GM18873 (cell line): Measurements from ENCODE around the gene USP8.
"Not testable (repeated sequence)": the region's sequence is repeated elsewhere in the genome, so short reads cannot be mapped to it uniquely, and the experiment has no call there.

Experiments used
- ATAC-seq: cut with Tn5 transposase; IDR thresholded peaks from one replicate; pipeline ENCODE4 v1.9.1; 2021; ENCODE audit warnings: mild to moderate bottlenecking, moderate library complexity, moderate number of reproducible peaks; ENCODE audit not compliant: unreplicated experiment, low FRiP score

Gene USP8

GRCh38 chr15:50438251-50438650 is 14.0 kb downstream of the USP8 start:
- ATAC-seq = no peak

- ATAC-seq = no peak
Measured at GRCh38 chr15:50440932-50441331, 16.7 kb downstream of the USP8 start.

DNA sequence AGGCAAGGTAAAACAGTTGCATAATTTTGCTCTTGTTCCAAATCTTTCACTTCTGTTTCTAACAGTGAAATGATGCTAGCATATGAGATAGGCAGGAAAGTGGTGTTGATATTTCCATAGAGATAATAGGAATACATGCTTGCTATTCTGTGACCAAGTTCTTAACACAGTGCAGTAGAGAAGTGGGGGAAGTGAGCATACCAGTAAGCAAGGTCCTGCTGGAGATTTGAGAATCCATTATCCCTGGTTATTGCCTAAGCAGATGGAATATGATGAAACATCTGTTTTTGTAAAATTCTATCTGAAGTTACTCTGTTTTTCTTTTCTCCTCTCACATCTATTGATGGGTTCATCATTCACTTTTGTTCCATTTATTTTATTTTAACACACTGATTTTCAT is 28.7 kb downstream of the USP8 start:
- ATAC-seq = no peak

- no peak for ATAC-seq
Measured at GRCh38 chr15:50458348-50459112, 34.3 kb downstream of the USP8 start.

DNA sequence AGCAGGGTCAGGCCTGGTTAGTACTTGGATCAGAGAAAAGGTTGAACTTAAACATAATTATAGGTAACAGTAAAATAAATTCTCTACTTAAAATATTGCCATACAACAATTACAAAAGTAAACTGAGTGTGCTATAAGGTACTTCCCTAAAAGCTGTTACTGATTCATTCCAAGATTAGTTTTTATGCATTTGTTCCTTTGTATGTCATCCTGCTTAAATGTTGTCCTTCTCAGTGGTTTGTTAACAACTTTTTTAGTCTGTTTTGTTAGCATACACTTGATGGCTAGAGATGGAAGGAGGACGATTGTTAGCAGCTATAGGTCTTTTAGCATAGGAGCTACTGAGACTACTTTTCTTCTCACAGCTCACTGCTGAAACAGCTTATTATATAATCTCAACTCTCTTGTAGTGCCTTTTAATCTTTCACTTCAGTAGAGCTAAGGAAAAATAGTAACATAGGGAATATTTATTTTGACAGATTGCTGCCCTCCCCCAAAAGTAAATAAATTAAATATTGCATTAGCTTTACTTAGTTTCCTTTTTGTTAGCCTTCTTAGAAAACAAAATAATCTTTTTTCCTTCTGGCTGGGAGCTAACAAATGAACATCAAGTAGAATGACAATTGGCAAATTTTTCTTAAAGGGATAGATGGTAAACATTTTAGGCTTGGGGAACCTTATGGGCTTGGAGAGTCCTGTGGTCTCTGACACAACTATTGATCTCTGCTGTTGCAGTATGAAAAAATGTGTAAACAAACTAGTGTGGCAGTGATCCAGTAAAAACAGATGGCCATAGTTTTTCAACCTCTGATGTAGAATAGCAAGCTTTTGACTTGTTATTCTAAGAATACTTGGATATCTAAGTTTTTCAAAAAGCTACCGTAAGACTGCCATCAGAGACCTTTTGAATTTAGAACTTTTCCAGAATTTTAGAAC is 39.5 kb downstream of the USP8 start:
- no peak for ATAC-seq

GRCh38 chr15:50471072-50471471 is 46.9 kb downstream of the USP8 start:
- ATAC-seq = no peak

DNA sequence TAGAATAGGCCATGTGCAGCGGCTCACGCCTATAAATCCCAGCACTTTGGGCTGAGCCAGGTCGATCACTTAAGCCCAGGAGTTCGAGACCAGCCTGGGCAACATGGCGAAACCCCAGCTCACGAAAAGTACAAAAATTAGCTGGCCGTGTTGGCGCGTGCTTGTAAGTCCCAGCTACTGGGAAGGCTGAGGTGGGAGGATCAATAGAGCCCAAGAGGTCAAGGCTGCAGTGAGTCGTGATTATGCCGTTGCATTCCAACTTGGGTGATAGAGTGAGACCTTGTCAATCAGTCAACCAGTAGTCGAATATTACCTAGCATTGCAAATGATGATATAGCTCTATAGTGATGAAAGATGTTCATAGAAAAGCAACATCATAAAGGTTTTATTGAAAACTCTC is 51.9 kb downstream of the USP8 start:
- no peak for ATAC-seq

- ATAC-seq = peak; percentile 83
Measured at GRCh38 chr15:50484781-50485180, 60.6 kb downstream of the USP8 start.

DNA sequence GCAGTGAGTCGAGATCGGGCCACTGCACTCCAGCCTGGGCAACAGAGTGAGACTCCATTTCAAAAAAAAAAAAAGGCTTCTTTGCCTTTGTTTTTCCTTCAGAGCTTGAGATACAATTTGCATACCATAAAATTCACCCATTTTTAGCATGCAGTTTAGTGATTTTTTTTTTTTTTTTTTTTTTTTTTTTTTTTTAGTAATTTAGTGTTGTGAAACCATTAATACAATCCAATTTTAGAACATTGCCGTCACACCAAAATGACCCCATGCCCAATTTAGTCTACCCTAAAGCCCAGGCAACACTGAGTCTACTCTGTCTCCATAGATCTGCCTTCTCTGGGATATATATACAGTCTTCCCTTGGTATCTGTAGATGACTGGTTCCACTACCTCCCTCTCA is 61.2 kb downstream of the USP8 start:
- no peak for ATAC-seq

DNA sequence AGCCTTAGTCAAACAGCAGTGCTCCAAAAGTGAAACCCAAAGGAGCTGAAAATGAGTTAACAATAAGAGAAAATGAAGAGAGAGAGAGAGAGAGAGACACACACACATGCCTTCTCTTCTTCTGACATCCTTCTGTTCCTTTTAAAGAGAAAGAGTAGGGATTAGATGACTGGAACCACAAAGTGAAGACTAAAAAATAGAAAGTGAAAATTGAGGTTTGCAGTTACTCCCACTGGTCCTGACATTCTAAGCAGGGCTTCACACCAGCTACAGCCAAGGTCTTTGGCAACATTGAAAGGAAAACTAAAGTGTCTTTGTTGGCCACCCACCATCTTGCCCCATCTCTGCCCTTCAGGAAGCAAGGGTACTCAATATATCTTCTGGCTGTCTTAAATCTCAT is 63.1 kb downstream of the USP8 start:
- no peak for ATAC-seq

DNA sequence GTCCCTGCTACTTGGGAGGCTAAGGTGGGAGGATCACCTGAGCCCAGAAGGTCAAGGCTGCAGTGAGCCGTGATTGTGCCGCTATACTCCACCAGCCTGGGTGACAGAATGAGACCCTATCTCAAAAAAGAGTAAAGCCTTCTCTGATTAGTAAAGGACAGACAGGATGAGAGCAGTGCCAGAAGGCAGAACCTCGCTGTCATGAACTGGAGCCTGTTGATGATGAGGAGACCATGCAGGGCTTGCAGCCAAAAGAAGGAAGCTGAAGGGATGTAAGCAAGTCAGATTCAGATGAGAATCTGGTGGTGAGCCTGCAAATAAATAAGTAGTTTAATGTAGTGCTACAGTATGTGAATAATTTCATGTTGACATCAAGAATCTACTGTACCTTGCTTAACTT is 69.4 kb downstream of the USP8 start:
- no peak for ATAC-seq

- not testable (repeated sequence) for ATAC-seq
Measured at GRCh38 chr15:50494547-50494946, 70.3 kb downstream of the USP8 start.

- ATAC-seq = no peak
Measured at GRCh38 chr15:50496692-50497091, 72.5 kb downstream of the USP8 start.

DNA sequence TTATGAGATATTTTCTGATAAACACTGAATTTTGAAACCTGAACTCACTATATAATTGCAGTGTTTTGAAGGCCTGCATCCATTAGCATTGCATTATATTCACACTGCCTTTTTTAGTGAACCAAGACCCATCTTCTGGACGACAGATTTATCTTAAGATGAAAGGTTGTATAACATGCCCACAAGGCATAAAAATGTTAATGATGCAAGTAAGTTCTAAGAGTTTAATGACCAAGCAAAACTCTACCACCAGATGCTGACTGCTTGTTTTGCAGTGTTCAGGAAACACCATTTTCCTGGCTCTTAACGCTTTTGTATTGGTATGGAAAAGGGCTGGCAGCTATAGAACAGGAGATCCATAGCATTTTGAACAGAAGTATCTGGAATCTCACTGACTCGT is 76.1 kb downstream of the USP8 start:
- no peak for ATAC-seq

GRCh38 chr15:50501815-50502214 is 77.6 kb downstream of the USP8 start:
- no peak for ATAC-seq

DNA sequence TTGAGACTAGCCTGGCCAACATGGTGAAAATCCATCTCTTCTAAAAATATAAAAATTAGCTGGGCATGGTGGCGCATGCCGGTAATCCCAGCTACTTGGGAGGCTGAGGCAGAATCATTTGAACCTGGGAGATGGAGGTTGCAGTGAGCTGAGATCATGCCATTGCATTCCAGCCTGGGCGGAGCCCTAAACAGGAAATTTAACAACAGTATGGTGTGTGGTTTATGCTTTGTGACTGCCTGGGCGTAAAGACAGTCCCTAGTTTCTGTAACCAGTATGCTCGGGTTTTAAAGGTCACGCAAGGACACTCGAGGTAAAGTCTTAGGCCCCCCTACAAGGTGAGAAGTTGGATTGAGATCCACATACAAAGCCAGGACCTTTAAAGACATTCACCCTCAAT is 78.9 kb downstream of the USP8 start:
- ATAC-seq = no peak

DNA sequence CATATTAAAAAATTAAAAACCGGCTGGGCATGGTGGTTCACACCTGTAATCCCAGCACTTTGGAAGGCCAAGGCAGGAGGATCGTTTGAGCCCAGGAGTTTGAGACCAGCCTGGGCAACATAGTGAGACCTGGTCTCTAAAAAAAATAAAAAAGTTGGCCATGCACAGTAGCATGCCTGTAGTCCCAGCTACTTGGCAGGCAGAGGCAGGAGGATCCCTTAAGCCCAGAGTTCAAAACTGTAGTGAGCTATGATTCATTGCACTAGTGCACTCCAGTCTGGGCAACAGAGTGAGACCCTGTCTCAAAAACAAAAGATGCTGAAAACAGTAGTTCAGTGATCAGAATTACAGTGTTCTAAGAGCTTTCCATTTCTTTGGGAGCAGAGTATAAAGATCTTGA is 81.5 kb downstream of the USP8 start:
- ATAC-seq = not testable (repeated sequence)

GRCh38 chr15:50506121-50506520 is 81.9 kb downstream of the USP8 start:
- ATAC-seq = no peak

DNA sequence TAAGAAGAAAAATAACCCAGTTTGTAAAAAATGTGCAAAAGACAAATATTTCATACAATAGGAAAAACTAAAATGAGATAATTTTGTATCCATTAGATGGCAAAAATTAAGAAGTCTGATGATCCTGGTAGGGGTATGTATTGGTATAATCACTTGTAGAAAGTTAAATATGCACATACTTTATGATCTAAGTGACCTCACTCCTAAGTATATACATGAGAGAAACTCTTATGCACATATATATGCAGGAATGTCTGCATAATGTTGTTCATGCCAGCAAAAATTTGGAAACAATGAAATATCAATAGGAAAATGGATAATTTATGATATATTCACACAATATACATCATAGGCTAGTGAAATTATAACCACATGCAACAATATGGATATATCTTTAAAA is 88.8 kb downstream of the USP8 start:
- ATAC-seq = no peak

GRCh38 chr15:50519740-50520425 is 95.7 kb downstream of the USP8 start:
- no peak for ATAC-seq

DNA sequence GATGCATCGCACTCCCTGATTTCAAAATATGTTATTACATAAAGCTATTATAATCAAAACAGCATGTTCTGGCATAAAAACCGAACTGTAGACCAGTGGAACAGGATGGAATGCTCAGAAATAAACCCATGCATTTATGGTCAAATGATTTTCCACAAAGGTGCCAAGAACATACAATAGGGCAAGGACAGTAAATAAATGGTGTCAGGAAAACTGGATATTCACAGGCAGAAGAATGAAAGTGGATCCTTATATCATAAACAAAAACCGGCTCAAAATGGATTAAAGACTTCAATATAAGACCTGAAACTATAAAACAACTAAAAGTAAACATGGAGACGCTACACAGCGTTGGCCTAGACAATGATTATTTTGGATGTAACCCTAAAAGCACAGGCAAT is 99.6 kb downstream of the USP8 start:
- no peak for ATAC-seq
